Measurements from ENCODE around the gene NEUROG2.
"Not testable (repeated sequence)": the region's sequence is repeated elsewhere in the genome, so short reads cannot be mapped to it uniquely, and the experiment has no call there.

Gene NEUROG2

DNA sequence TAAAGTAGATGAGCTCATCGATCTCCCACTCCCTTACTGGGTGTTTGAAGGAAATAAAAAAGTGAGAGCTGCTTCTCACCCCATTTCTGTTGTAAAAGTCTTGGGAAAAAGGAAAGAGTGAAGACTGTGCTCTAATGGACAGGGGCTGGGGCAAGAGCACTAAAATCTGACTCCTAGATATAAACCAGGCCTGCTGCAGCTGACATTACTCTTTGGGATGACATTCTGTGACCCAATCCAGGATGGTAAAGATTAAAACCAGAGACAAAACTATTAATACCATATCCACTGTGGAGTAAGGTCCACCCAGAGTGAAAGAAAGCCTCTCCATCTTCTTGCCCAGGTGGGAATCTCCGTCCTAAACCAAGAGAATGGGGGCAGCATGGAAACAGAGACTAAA, 20.1 kb upstream of the NEUROG2 start:
- TF ChIP-seq, protein P1, sequence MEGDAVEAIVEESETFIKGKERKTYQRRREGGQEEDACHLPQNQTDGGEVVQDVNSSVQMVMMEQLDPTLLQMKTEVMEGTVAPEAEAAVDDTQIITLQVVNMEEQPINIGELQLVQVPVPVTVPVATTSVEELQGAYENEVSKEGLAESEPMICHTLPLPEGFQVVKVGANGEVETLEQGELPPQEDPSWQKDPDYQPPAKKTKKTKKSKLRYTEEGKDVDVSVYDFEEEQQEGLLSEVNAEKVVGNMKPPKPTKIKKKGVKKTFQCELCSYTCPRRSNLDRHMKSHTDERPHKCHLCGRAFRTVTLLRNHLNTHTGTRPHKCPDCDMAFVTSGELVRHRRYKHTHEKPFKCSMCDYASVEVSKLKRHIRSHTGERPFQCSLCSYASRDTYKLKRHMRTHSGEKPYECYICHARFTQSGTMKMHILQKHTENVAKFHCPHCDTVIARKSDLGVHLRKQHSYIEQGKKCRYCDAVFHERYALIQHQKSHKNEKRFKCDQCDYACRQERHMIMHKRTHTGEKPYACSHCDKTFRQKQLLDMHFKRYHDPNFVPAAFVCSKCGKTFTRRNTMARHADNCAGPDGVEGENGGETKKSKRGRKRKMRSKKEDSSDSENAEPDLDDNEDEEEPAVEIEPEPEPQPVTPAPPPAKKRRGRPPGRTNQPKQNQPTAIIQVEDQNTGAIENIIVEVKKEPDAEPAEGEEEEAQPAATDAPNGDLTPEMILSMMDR (IDR thresholded peaks at IDR 0.05; ENCODE audit: low read depth, low read length): no peak
- no peak overlapping the region for H3K4me3 ChIP-seq (ENCODE audit: low read depth, low read length)
- in situ Hi-C loops (cut with HindIII; ENCODE audit: low sequenced_read_pairs): no loop called here
- no peak for DNase-seq (ENCODE audit: low read depth, low spot score)

DNA sequence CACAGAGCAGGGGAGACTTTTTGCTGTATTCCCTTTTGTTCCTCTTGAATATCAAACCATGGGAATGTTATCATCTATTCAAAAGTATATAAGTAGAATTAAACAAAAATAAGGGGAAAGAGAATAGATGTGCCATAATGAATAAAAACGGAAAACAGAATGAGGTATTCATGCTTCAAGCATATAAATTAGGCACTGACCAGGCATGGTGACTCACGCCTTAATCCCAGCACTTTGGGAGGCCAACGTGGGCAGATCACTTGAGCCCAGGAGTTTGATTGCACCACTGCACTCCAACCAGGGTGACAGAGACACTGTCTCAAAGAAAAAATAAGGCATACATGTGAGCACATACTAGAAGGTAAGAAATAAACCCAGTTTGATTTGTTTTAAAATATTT, 16.3 kb upstream of the NEUROG2 start:
- TF ChIP-seq, protein P1 (IDR thresholded peaks at IDR 0.05; ENCODE audit: low read depth, low read length): no peak
- in situ Hi-C loops (cut with HindIII; ENCODE audit: low sequenced_read_pairs): no loop called here
- no peak for DNase-seq (ENCODE audit: low read depth, low spot score)
- no peak overlapping the region for H3K4me3 ChIP-seq (ENCODE audit: low read depth, low read length)

DNA sequence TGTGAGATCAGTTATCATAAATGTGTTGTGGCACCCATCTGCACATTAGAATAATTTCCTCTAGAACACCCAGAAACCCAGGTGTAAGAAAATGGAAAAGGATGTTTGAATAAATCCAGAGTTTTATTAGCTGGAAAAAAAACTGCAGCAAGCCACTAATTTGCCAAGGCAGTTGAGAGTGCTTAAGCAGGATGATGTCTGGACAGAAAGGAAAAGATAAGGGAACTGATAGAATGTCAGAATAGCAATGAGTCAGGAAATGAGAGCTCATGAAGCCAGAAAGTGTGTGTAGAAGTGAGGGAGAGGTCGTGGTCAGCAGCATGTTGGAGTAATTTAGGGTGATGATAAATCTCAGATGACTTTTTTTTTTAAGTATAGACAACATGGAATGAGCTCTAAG, 15.2 kb upstream of the NEUROG2 start:
- DNase-seq (ENCODE audit: low read depth, low spot score): no peak
- no peak overlapping the region for H3K4me3 ChIP-seq (ENCODE audit: low read depth, low read length)
- in situ Hi-C loops (cut with HindIII; ENCODE audit: low sequenced_read_pairs): no loop called here
- TF ChIP-seq, protein P1 (IDR thresholded peaks at IDR 0.05; ENCODE audit: low read depth, low read length): no peak

DNA sequence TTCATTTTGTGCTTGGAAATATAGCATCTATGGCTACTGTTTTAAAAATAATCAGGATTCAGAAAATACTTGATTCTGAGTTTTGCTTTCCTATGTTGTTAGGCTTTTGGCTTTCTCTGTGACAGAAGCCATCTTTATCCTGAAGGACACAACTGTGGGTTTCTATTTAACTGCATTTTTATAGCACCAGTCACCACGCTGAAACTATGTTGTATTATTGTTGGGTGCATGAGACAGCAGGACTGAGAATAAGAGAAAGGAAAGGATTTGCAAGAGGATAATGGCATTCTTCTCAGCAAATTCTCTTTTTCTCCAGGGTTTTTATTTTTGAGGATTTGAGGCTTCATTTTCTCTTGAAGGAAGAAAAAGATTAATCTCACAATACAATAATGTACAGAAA, 10.1 kb upstream of the NEUROG2 start:
- TF ChIP-seq, protein P1 (IDR thresholded peaks at IDR 0.05; ENCODE audit: low read depth, low read length): no peak
- in situ Hi-C loops (cut with HindIII; ENCODE audit: low sequenced_read_pairs): no loop called here
- no peak for DNase-seq (ENCODE audit: low read depth, low spot score)
- no peak overlapping the region for H3K4me3 ChIP-seq (ENCODE audit: low read depth, low read length)

DNA sequence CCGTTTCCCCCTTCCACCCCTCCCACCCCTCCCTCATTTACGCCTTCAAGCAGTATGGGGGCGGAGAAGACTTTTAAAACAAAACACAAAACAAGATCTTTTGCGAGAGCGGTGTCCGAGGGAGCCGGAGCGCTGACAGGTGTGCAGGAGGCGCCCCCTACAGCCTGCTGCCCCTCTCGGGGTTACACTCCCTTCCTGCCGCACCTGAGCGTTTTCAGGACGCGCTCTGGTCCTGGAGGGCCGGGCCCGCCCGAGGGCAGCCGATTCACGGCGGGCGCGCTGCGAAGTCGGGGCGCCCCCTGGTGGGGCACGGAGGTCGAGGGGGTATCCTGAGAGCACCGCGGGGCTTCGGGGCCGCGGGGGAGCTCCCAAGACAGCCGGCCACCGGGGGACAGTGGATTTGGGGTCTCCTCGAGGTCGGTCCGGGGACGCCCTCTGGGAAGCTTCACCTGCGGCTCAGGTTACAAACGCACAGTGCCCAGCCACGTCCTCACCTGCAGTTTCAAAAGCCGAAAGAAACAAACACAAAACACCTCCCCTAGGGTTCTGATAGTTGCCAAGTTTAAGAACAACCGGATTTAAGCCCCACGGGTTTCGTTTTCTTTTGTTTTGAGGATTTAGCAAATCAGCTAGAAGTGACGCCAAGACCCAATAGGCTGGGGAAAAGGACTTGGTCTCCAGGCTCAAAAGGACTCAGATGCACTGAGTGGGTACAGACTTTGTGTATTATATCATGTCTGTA, 8.0 kb upstream of the NEUROG2 start:
- H3K4me3 ChIP-seq (ENCODE audit: low read depth, low read length): peak overlapping the region; percentile 17
- in situ Hi-C loops (cut with HindIII; ENCODE audit: low sequenced_read_pairs): no loop called here
- TF ChIP-seq, protein P1 (IDR thresholded peaks at IDR 0.05; ENCODE audit: low read depth, low read length): peak; percentile 62
- no peak for DNase-seq (ENCODE audit: low read depth, low spot score)

DNA sequence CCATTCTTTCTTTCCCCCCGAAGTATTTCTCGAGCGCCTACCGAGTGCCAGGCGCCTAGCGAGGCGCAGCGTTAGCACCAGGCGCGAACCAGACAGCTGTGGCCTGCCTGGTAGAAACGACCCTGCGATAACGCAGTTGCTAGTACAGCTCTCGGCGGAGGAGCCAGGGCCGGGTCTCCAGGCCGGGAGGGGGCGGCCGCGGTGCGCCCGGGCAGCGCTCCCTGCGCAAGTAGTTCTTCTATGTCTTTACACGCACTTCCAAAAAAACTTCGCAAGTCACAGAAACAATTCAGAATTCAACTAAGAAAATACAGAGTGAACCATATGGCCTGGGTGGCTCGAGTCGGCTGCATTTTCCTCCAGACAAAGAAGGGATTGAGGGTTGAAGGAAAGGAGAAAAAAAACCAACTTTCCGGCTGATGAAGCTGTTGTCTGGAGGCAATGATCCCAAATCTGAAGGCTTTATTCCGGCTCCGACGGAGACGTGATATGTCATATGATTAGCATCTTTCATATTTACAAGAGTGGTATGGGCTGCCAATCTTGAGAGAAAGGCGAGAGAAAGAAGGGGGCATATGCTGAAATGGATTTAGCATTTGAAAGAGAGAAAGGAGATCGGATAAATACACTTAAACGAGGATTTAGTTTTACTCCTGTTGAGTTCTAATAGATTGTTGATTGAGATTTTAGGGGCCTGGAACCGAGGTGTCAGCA, 7.2 kb upstream of the NEUROG2 start:
- H3K4me3 ChIP-seq (ENCODE audit: low read depth, low read length): peak overlapping the region; percentile 14
- in situ Hi-C loops (cut with HindIII; ENCODE audit: low sequenced_read_pairs): no loop called here
- DNase-seq (ENCODE audit: low read depth, low spot score): peak; percentile 45
- TF ChIP-seq, protein P1 (IDR thresholded peaks at IDR 0.05; ENCODE audit: low read depth, low read length): peak; percentile 38

DNA sequence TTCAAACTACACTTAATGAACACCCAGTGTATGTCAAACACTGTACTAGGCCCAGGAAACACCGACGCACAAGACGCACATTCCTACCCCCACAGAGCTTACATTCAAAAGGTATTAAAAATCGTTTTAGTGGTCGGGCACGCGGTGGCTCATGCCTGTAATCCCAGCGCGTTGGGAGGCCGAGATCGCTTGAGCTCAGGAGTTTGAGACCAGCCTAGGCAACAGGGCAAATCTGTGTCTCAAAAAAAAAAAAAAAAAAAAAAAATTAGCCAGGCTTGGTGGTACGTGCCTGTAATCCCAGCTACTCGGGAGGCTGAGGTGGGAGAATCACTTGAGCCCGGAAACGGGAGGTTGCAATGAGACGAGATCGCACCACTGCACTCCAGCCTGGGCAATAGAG, 6.5 kb upstream of the NEUROG2 start:
- DNase-seq (ENCODE audit: low read depth, low spot score); H3K4me3 ChIP-seq (ENCODE audit: low read depth, low read length); in situ Hi-C loops (cut with HindIII; ENCODE audit: low sequenced_read_pairs): not testable (repeated sequence)

Measured in astrocyte of the spinal cord (primary cell).